Neural progenitor cell (in vitro differentiated cells): ENCODE measurements around the gene LGALS3.

Experiments
- CTCF ChIP-seq: fragments of 200-600 bp; sonication (generic); IDR thresholded peaks from 2 replicates; pipeline ENCODE4 v1.5.1; 2017; ENCODE audit warnings: antibody characterized with exemption, mild to moderate bottlenecking
- EZH2phosphoT487 ChIP-seq: fragments of 200-600 bp; sonication (generic); IDR thresholded peaks from 2 replicates; pipeline ENCODE4 v1.6.1; 2017; ENCODE audit warnings: antibody characterized with exemption

GRCh38 chr14:55131370-55132137 is 2.5 kb downstream of the LGALS3 start:
- TF ChIP-seq CTCF (no peak), EZH2phosphoT487 (no peak)
